Kidney tubule cell (primary cell): Measurements from ENCODE around the gene DMRT1.

Experiments
- DNase-seq: peaks from one replicate; pipeline ENCODE4 v3.0.0-alpha.2; 2018; ENCODE audit warnings: low spot score

Gene DMRT1

DNA sequence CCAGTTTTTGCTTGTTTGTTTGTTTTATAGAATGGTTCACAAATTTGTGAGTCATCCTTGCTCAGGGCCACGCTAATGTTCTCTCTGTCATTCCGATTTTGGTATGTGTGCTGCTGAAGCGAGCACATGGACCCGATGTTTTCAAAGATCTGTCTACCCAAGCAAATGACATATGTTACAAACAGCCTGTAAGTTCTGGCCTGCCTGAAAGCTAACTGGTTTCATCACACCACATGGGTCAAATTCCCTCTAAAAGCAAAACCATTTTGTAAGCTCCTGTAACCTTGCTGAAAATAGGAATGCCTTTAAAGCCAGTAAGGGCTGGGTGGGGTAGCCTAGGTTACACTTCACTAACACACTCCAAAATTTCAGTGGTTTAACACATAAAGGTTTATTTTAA lies 160.3 kb downstream of the DMRT1 start:
- DNase-seq, result no peak

DNA sequence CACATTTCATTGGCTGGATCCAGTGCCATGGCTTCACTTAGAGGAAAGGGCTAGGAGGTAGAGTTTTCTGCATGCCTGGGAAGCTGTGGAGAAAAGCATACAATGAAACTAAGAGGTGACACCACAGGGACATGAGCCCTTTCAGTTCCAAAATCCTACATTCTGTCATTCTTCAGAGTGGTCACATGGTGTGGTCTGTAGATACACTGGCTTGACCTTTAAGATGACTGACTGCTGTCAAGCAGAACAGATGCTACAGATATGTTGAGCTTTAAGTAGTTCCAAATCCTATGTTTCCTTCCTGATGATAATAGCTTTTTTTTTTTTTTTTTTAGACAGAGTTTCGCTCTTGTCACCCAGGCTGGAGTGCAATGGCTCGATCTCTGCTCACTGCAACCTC lies 161.2 kb downstream of the DMRT1 start:
- no peak for DNase-seq

DNA sequence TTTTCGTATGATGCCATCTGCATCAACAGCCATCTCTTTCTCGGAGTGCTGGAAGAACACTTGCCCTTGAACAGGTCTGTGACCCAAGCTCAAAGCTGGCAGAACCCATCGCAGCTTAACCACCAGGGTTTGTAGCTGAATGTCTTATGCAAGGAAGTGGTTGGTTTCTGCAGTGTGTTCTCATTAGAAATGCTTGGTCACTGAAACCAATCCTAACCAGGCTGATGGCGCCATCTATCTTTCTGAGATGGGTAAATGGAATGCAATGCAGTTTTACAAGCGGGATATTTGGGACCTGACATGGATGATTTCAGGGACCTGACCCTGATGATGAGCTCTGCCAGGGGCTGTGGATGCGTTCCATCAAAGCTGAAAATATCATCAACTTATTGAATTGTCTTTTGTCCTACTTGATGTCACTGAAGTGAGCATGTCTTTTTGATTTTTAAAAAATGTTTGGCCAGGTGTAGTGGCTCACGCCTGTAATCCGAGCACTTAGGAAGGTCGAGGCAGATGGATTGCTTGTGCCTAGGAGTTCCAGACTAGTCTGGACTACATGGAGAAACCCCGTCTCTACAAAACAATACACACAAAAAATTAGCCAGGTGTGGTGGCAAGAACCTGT lies 163.7 kb downstream of the DMRT1 start:
- DNase-seq, result peak; percentile 67

DNA sequence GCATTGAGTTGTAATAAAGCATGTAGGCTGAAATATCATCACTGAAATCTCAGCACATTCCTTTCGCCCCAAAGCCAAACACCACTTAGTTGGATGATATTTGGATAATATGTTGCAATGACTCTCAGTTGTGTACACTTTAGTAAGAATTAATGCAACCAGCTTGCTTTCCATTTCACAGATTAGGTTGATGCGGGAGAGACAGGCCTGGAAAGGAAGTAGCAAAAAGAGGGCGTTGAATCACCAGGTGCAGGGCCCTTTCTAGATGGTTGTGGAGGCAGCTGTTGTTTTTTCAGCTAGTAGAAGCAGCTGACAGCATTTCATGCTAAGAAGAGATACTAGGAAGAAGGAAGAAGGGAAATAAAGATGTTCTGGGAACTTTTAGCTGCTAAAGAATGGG lies 165.8 kb downstream of the DMRT1 start:
- no peak for DNase-seq

DNA sequence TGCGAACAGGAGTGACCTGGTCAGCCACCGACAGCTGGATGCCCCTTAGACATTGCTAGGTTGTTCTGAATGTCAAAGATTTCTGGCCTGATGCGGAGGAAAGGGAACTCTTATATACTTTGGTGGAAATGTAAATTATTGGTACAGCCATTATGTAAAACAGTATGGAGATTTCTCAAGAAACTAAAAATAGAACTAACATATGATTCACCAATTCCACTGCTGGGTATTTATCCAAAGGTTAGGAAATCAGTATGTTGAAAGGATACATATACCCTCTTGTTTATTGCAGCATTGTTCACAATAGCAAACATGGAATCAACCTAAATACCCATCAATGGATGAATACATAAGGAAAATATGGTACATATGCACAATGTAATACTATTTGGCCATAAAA lies 166.7 kb downstream of the DMRT1 start:
- no peak for DNase-seq

DNA sequence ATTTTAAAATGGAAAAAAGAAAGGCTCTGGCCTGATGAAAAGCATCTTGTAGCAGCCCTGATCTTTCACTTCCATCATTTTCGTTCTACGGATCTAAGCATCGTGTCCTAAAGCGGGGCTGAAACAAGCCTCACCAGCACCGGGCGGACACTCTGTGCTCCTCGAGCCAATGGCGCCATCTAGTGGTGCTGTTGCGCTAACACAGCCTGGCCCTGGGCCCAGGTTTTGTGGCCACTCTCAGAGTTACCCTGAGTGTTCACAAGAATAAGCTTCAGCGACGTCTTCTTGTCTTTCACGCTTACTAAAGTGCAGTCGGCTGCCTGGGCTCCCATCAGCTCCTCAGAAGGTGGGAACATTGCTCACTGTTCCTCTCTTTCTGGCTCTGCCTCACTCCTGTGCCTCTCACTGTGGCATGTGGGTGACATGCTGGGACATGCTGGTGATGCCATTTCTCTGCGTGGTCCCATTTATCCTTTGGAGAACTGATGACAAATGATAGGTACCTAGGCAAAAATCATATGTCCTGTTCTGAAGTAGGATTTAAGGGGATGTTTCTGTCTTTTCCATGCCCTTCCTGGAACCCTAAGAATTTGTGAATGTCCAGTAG lies 167.7 kb downstream of the DMRT1 start:
- DNase-seq, result peak; percentile 71

DNA sequence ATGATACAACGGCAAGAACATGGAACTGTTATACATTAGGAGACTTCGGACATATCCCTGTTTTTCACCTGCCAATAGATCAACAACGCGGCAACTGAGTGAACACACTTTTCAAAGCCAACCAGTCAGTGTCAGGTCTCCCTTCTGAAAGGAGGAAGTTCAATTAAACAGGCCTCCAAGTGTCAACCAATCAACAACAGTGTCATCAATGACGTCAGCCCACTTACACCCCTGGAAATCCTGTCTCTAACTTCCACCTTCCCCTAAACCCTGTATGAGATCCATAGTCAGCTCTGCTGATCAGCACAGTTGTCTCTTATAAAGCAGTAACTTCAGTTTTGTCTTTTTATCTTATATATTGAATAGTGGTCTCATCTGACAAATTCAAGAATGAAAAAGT lies 171.5 kb downstream of the DMRT1 start:
- no peak for DNase-seq

DNA sequence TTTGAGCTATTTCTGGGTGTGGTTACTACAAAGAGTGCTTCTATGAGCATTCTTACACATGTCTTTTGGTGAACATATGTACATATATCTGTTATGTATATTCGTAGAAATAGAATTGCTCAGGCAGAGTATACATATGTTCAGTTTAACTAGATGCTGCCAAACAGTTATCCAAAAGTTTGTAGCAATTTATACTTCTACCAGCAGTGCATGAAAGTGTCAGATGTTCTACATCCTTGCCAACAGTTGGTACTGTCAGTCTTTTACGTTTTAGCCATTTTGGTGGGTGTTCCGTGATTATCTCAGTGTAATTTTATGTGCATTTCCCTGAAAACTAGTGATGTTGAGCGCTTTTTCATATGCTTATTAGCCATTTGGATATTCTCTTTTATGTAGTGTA lies 172.7 kb downstream of the DMRT1 start:
- no peak for DNase-seq

DNA sequence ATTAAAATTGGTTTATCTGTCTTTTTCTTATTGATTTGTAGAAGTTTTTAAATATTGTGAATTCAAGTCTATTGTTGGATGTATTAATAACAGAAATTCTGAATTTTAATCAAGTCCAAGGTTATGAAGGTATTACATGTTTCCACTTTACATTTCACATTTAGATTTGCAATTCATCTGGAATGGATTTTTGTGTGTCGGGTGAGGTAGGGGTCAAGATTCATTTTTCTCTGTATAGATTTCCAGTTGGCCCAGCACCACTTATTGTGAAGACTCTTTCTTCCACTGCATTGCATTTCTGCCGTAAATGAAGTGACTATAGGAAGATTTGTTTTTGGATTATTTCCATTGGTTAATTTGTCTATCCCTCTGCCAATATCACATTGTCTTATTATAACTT lies 173.1 kb downstream of the DMRT1 start:
- DNase-seq, result no peak

DNA sequence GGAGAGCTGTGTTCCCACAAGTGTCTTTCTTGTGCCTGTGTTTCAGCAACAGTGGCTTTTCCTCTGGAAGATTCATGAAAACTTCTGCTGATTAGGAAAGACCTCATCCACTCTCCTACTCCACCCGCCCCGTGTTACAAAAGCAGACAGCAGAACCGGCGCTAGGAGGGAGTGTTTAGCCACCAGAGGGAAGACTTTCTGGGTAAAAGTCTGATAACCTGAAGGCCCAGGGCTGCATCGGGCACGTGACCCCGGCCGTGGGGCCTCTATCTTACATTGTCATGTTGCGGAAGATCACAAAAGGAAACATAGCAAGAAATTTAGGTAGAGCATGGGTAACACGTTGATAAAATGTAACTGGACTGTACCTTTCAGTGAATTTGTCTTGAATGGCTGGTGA lies 176.6 kb downstream of the DMRT1 start:
- no peak for DNase-seq
